Inferior parietal cortex (tissue), 1 donor: ENCODE measurements around the gene MS4A12.
"Not testable (repeated sequence)": the region's sequence is repeated elsewhere in the genome, so short reads cannot be mapped to it uniquely, and the experiment has no call there.

ENCODE experiments used
- DNase-seq: peaks from one replicate; pipeline ENCODE4 v3.0.0-alpha.2; 2016; ENCODE audit errors: extremely low spot score

MS4A12 gene

DNA sequence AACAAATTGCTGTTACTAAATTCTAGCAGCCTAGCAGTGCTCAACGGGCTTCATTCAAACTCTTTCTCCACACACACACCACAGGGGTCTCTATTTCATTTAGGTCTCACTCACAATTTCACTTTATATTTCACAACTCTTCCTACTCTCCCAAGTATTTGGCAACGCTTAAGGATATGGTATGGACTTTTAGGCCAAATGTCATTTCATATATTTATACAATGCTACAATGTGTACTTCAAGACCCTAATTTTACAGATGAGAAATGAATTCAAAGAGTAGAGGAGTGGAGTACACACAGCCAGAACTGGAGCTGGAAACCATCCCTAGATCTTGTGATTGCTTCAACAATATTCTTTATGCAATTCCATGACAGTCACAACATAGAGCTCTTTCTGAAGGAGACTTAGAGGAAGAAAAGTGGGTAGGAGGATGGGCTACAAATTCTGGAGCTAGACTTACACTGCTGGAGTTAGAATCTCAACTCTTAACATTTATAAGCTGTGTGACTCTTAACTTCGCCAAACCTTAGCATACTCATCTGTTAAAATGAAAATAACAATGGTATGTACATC is 20.2 kb downstream of the MS4A12 start:
- DNase-seq, result no peak

DNA sequence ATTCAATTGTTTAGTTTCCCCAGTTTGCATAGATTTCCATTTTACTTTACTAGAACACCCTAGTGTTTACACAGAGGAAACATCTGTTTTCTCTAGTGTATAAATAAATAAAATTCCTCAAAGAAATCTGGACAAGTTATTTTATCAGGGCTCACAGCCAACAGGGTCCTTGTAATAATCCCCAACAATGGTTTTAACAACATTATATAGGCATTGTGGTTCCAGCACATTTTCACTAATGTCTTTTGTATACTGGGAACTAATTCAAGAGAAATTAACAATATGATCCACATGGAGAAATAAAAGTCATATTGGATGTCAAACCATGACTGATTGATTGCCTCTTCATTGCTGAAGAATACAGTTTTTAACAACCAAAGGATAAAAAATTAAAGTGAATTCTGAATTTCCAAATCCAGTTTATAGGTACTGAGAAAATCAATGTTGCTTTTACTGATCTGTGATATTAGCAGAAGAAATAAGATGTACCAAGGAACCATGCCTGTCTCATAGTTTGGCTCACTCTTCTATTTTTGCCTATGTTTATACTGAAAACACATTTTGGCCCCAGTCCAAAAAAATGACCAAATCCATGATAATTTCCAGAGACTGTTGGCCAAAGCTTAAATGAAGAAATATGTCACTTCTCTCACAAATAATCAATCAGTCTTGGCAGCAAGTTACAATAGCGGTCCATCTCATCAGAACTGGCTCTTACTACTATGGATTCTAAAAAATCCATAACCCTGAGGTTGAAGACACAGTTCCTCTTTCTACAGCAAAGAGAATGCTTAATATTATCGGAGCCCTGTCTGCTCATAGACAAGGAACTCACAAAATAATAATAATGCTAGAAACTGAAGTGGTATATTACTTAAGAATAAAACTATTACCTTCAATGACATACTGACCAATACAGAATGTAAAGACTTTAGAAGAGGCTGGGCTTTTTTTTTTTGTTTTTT is 21.2 kb downstream of the MS4A12 start:
- DNase-seq, result no peak

GRCh38 chr11:60515144-60515855 is 22.7 kb downstream of the MS4A12 start, which contains the start of gene MS4A13:
TSS of gene MS4A13 (plus strand) at chr11:60515392. CDS start at chr11:60518084, 2,692 bp downstream.
- DNase-seq, result no peak

- no peak for DNase-seq
These were observed 35.9 kb downstream of the MS4A12 start for GRCh38 chr11:60528465-60528864.

- DNase-seq, result no peak
These were observed 36.4 kb downstream of the MS4A12 start for GRCh38 chr11:60528934-60529333.

GRCh38 chr11:60530454-60531100 is 38.0 kb downstream of the MS4A12 start:
- DNase-seq, result no peak

DNA sequence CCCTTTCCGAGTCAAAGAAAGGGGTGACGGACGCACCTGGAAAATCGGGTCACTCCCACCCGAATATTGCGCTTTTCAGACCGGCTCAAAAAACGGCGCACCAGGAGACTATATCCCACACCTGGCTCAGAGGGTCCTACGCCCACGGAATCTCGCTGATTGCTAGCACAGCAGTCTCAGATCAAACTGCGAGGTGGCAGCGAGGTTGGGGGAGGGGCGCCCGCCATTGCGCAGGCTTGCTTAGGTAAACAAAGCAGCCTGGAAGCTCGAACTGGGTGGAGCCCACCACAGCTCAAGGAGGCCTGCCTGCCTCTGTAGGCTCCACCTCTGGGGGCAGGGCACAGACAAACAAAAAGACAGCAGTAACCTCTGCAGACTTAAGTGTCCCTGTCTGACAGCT is 39.8 kb downstream of the MS4A12 start:
- not testable (repeated sequence) for DNase-seq

GRCh38 chr11:60538627-60539026 is 46.0 kb downstream of the MS4A12 start:
- DNase-seq, result not testable (repeated sequence)

DNA sequence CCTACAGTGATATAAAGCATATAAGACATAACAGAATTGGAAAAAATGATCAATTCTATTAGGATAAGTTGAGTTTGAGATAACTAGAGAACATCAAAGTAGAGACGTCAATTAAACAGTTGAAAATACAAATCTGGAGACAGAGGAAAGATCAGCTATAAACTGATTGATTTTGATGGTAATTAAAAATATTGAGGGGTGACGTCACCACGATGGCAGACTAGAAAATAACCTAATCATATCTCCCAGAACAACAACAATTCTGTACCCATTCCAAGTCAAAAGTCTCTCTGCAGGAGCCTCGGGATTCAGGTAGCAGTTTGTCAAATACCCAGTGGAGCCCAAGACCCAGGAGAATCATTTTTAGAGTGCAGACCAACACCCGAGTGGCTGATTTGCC is 51.5 kb downstream of the MS4A12 start:
- no peak for DNase-seq
